Common myeloid progenitor, CD34-positive (primary cell): ENCODE measurements around the gene NDUFS3.
A peak's percentile ranks its signal among the peaks of the same experiment; 100 is the strongest.

Source experiments
- CTCF ChIA-PET: fragments of 350-600 bp; sonication (Branson Sonifier 250); formaldehyde crosslinking; loops from one replicate; lab custom pipeline; 2021; ENCODE audit warnings: antibody characterized with exemption; lab: Charles Lee
- POLR2A ChIA-PET: fragments of 350-600 bp; sonication (Branson Sonifier 250); formaldehyde crosslinking; loops from one replicate; lab custom pipeline; 2021; ENCODE audit warnings: antibody characterized with exemption; lab: Charles Lee
- DNase-seq, 3 donors: peaks; one replicate each; pipeline versions ENCODE4 v3.0.0 to v3.0.0-alpha.2; 2013
- H3K27ac ChIP-seq, 2 experiments: 1 replicate in 1 of 2; 2 replicates in 1 of 2; pipeline ENCODE4 v1.7.0; 2013; ENCODE audit warnings: inconsistent platforms in 2 of 2, low read length in 2 of 2, mild to moderate bottlenecking in 2 of 2, low read depth in 1 of 2, moderate library complexity in 1 of 2; ENCODE audit not compliant: severe bottlenecking in 2 of 2, insufficient read depth in 1 of 2, poor library complexity in 1 of 2
- H3K27me3 ChIP-seq, 5 experiments: replicated peaks in 2 of 5; 1 replicate in 3 of 5; 2 replicates in 2 of 5; pipeline versions ENCODE4 v1.6.1 to v1.7.0; 2013; ENCODE audit warnings: low read length in 4 of 5, mild to moderate bottlenecking in 2 of 5, moderate library complexity in 2 of 5, inconsistent platforms in 1 of 5; ENCODE audit not compliant: insufficient read depth in 5 of 5, control insufficient read depth in 4 of 5
- H3K36me3 ChIP-seq, 4 experiments: 1 replicate in 2 of 4; 2 replicates in 2 of 4; pipeline versions ENCODE4 v1.6.1 to v1.7.0; 2013; ENCODE audit warnings: low read length in 3 of 4, control low read depth in 1 of 4, mild to moderate bottlenecking in 1 of 4; ENCODE audit not compliant: control insufficient read depth in 4 of 4, insufficient read depth in 4 of 4
- H3K4me1 ChIP-seq, 4 experiments: 1 replicate in 3 of 4; 2 replicates in 1 of 4; pipeline versions ENCODE4 v1.6.1 to v1.7.1; 2013; ENCODE audit warnings: low read length in 3 of 4, mild to moderate bottlenecking in 3 of 4, control low read depth in 1 of 4, inconsistent platforms in 1 of 4, moderate library complexity in 1 of 4; ENCODE audit not compliant: control insufficient read depth in 4 of 4, insufficient read depth in 4 of 4; ENCODE audit errors: control extremely low read depth in 1 of 4
- H3K4me3 ChIP-seq, 7 experiments: 1 replicate in 4 of 7; 2 replicates in 3 of 7; pipeline versions ENCODE4 v1.5.1 to v1.7.0; 2013; ENCODE audit warnings: mild to moderate bottlenecking in 7 of 7, low read length in 6 of 7, moderate library complexity in 6 of 7, inconsistent platforms in 2 of 7, low read depth in 2 of 7, control low read depth in 1 of 7; ENCODE audit not compliant: insufficient read depth in 4 of 7, control insufficient read depth in 1 of 7; ENCODE audit errors: extremely low read depth in 1 of 7
- H3K9me3 ChIP-seq, 5 experiments: 1 replicate in 4 of 5; 2 replicates in 1 of 5; pipeline versions ENCODE4 v1.6.1 to v1.7.1; 2013; ENCODE audit warnings: low read length in 4 of 5, mild to moderate bottlenecking in 2 of 5, inconsistent platforms in 1 of 5, low read depth in 1 of 5, moderate library complexity in 1 of 5; ENCODE audit not compliant: control insufficient read depth in 4 of 5, insufficient read depth in 2 of 5; ENCODE audit errors: control extremely low read depth in 1 of 5
- WGBS: methylation state at CpG from one replicate; pipeline ENCODE4 v1.1.5; 2013; ENCODE audit not compliant: insufficient coverage; 5-methylcytosine and 5-hydroxymethylcytosine counted together

NDUFS3 gene

GRCh38 chr11:47587723-47588326, 9.0 kb downstream of the NDUFS3 start:
- H3K4me1 ChIP-seq, result peaks cover 4 to 62% (median 60%) of the 10 kb centered on the region in 4 experiments
- peak; percentile 53 to 88 (median 84) for DNase-seq
- CTCF ChIA-PET, result interaction anchor here (1.0 to 2.4 kb wide), 6 partner anchors 10 to 33 kb away, joined by 3 to 10 read pairs (median 6); no protein-coding TSS in a partner anchor
- POLR2A ChIA-PET, result no interaction called here
- H3K27me3 ChIP-seq, result no peaks in the 10 kb centered on the region
- peak overlapping the region in 1 of 2 experiments; percentile 71 for H3K27ac ChIP-seq
- no peaks in the 10 kb centered on the region for H3K9me3 ChIP-seq
- H3K36me3 ChIP-seq, result peaks cover 3 to 61% (median 27%) of the 10 kb centered on the region in 4 experiments
- peak overlapping the region in 5 of 7 experiments; percentile 32 to 68 (median 61) for H3K4me3 ChIP-seq
- 22% methylated on average over 13 of the region's 14 CpGs for WGBS

GRCh38 chr11:47589118-47589517, 10.2 kb downstream of the NDUFS3 start:
- WGBS, result 100% methylated on average over 8 of the region's 11 CpGs
- Histone ChIP-seq H3K27ac (peak overlapping the region in 1 of 2 experiments; percentile 71), H3K27me3 (no peaks in the 10 kb centered on the region), H3K9me3 (no peaks in the 10 kb centered on the region), H3K4me1 (peaks cover 8 to 74% (median 71%) of the 10 kb centered on the region in 4 experiments), H3K4me3 (peak overlapping the region in 3 of 7 experiments; percentile 61 to 68 (median 62)), H3K36me3 (peaks cover 0 to 48% (median 17%) of the 10 kb centered on the region in 4 experiments)
- ChIA-PET POLR2A (no interaction called here), CTCF (interaction anchor here (2.4 kb wide), 1 partner anchor 27 kb away, joined by 10 read pairs; no protein-coding TSS in a partner anchor)
- no peak for DNase-seq

GRCh38 chr11:47589584-47589976, 10.7 kb downstream of the NDUFS3 start:
- Histone ChIP-seq H3K4me1 (peaks cover 8 to 78% (median 75%) of the 10 kb centered on the region in 4 experiments), H3K36me3 (peaks cover 0 to 45% (median 13%) of the 10 kb centered on the region in 4 experiments), H3K9me3 (no peaks in the 10 kb centered on the region), H3K27me3 (no peaks in the 10 kb centered on the region), H3K27ac (peak overlapping the region in 1 of 2 experiments; percentile 71), H3K4me3 (no peak overlapping the region)
- 96% methylated on average over 46 of the region's 51 CpGs for WGBS
- ChIA-PET POLR2A (no interaction called here), CTCF (no interaction called here)
- DNase-seq, result no peak

- peak overlapping the region in 1 of 2 experiments; percentile 71 for H3K27ac ChIP-seq
- H3K4me1 ChIP-seq, result peaks cover 8 to 83% (median 77%) of the 10 kb centered on the region in 4 experiments
- CTCF ChIA-PET, result no interaction called here
- peaks cover 0 to 41% (median 10%) of the 10 kb centered on the region in 4 experiments for H3K36me3 ChIP-seq
- no peak for DNase-seq
- 93% methylated on average over 107 of the region's 122 CpGs for WGBS
- POLR2A ChIA-PET, result no interaction called here
- no peaks in the 10 kb centered on the region for H3K9me3 ChIP-seq
- no peaks in the 10 kb centered on the region for H3K27me3 ChIP-seq
- H3K4me3 ChIP-seq, result peak overlapping the region in 1 of 7 experiments; percentile 4
Measured at GRCh38 chr11:47589977-47590861, 11.3 kb downstream of the NDUFS3 start.

- H3K4me1 ChIP-seq, result peaks cover 8 to 78% (median 76%) of the 10 kb centered on the region in 4 experiments
- no peaks in the 10 kb centered on the region for H3K27me3 ChIP-seq
- H3K27ac ChIP-seq, result peak overlapping the region; percentile 52 to 58
- H3K36me3 ChIP-seq, result peaks cover 0 to 29% (median 9%) of the 10 kb centered on the region in 4 experiments
- 6% methylated on average over 7 of the region's 7 CpGs for WGBS
- POLR2A ChIA-PET, result interaction anchor here (1.0 to 1.2 kb wide), 2 partner anchors 13 to 39 kb away, joined by 3 read pairs; partner anchors contain the start of genes CELF1, KBTBD4 and NDUFS3
- peak overlapping the region in 5 of 7 experiments; percentile 19 to 88 (median 48) for H3K4me3 ChIP-seq
- no peaks in the 10 kb centered on the region for H3K9me3 ChIP-seq
- CTCF ChIA-PET, result interaction anchor here (0.7 to 2.3 kb wide), 8 partner anchors 10 to 328 kb away, joined by 3 to 12 read pairs (median 3); no protein-coding TSS in a partner anchor
- DNase-seq, result peak; percentile 47 to 88 (median 85)
Measured at GRCh38 chr11:47591764-47592163, 12.9 kb downstream of the NDUFS3 start.

GRCh38 chr11:47592251-47592650, 13.4 kb downstream of the NDUFS3 start:
- peak overlapping the region in 4 of 7 experiments; percentile 38 to 88 (median 56) for H3K4me3 ChIP-seq
- H3K27me3 ChIP-seq, result no peaks in the 10 kb centered on the region
- peaks cover 0 to 25% (median 9%) of the 10 kb centered on the region in 4 experiments for H3K36me3 ChIP-seq
- H3K27ac ChIP-seq, result peak overlapping the region in 1 of 2 experiments; percentile 1
- 69% methylated on average over 3 of the region's 4 CpGs for WGBS
- peak in 2 of 3 donors; percentile 32 to 53 for DNase-seq
- ChIA-PET CTCF (interaction anchor here (0.7 to 2.3 kb wide), 10 partner anchors 11 to 328 kb away, joined by 3 to 12 read pairs (median 3); partner anchors contain the start of gene CELF1), POLR2A (interaction anchor here (1.2 kb wide), 1 partner anchor 14 kb away, joined by 3 read pairs; the partner anchor contains the start of genes KBTBD4 and NDUFS3)
- no peaks in the 10 kb centered on the region for H3K9me3 ChIP-seq
- H3K4me1 ChIP-seq, result peaks cover 8 to 74% (median 72%) of the 10 kb centered on the region in 4 experiments
